ENCODE measurements around the gene FBXL13. TPM values are rescaled to one million over a fixed set of nuclear protein-coding genes. Genes with fewer than 3 reads are reported as not detected.

FBXL13 gene
- total RNA-seq, 1 donor from 2014 or later: 0.45 TPM

DNA sequence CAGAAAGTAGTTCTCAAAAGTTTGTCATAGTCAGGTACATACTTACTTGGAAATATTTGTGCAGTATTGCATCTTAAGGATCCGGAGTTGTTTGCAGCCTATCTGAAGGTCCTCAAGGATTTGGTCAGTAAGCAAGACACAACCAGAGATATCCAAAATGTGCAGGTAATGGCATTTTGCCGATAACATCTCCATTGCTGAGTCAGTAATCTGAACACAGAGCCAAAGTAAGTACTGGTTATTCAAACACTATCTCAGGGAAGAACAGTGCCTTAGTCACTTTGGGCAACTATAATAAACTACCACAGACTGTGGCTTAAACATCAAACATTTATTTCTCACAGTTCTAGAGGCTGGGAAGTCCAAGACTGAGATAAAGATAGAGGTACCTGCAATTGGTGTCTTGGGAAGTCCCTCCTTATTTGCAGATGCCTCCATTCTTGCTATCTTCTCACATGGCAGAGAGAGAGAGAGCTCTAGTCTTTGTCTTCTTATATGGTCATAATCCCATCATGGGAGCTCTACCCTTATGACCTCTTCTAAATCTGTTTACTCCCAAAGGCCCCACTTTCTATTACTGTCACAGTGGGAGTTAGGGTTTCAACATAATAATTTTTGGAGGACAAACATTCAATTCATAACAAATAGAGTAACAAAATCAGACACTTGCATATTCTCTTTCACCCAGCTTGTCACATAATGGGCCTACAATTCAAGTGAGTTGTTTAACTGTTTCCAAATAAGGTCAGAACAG lies 252.4 kb downstream of the FBXL13 start:
- DNase-seq (ENCODE audit: low spot score): no peak
- TF ChIP-seq, protein P1, sequence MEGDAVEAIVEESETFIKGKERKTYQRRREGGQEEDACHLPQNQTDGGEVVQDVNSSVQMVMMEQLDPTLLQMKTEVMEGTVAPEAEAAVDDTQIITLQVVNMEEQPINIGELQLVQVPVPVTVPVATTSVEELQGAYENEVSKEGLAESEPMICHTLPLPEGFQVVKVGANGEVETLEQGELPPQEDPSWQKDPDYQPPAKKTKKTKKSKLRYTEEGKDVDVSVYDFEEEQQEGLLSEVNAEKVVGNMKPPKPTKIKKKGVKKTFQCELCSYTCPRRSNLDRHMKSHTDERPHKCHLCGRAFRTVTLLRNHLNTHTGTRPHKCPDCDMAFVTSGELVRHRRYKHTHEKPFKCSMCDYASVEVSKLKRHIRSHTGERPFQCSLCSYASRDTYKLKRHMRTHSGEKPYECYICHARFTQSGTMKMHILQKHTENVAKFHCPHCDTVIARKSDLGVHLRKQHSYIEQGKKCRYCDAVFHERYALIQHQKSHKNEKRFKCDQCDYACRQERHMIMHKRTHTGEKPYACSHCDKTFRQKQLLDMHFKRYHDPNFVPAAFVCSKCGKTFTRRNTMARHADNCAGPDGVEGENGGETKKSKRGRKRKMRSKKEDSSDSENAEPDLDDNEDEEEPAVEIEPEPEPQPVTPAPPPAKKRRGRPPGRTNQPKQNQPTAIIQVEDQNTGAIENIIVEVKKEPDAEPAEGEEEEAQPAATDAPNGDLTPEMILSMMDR (IDR thresholded peaks at IDR 0.05): no peak
- Mint-ChIP-seq H3K4me1 (ENCODE audit: low read depth) (peaks cover 17% of the 10 kb centered on the region), H3K27ac (ENCODE audit: unreplicated experiment) (no peak overlapping the region), H3K4me3 (ENCODE audit: unreplicated experiment) (no peak overlapping the region), H3K36me3 (ENCODE audit: low read depth) (peaks cover 7% of the 10 kb centered on the region), H3K9me3 (ENCODE audit: low read depth) (no peaks in the 10 kb centered on the region), H3K27me3 (ENCODE audit: low read depth) (no peaks in the 10 kb centered on the region)

DNA sequence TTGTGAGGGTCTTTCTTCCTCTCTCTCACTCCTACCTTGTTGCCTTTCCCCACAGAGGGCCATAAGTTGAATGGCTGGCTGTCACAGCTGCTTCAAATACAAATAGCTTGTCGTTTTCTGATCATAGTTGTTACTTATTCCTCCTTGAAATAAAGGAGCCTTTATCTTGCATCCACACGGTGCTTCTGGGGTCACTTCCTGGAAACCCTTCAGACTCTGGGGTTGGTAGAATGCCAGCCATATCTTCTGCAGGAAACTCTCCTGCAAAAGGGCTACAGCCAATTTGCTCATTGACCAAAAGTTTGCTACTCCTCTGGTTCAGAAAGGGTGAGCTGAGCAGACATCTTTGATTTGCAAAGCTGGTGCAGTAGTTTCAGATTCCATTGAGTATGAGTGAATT lies 255.4 kb downstream of the FBXL13 start:
- TF ChIP-seq, protein P1 (IDR thresholded peaks at IDR 0.05): no peak
- Mint-ChIP-seq H3K36me3 (ENCODE audit: low read depth) (peaks cover 9% of the 10 kb centered on the region), H3K27ac (ENCODE audit: unreplicated experiment) (no peak overlapping the region), H3K4me1 (ENCODE audit: low read depth) (peaks cover 19% of the 10 kb centered on the region), H3K4me3 (ENCODE audit: unreplicated experiment) (no peak overlapping the region), H3K27me3 (ENCODE audit: low read depth) (no peaks in the 10 kb centered on the region), H3K9me3 (ENCODE audit: low read depth) (no peaks in the 10 kb centered on the region)
- no peak for DNase-seq (ENCODE audit: low spot score)

DNA sequence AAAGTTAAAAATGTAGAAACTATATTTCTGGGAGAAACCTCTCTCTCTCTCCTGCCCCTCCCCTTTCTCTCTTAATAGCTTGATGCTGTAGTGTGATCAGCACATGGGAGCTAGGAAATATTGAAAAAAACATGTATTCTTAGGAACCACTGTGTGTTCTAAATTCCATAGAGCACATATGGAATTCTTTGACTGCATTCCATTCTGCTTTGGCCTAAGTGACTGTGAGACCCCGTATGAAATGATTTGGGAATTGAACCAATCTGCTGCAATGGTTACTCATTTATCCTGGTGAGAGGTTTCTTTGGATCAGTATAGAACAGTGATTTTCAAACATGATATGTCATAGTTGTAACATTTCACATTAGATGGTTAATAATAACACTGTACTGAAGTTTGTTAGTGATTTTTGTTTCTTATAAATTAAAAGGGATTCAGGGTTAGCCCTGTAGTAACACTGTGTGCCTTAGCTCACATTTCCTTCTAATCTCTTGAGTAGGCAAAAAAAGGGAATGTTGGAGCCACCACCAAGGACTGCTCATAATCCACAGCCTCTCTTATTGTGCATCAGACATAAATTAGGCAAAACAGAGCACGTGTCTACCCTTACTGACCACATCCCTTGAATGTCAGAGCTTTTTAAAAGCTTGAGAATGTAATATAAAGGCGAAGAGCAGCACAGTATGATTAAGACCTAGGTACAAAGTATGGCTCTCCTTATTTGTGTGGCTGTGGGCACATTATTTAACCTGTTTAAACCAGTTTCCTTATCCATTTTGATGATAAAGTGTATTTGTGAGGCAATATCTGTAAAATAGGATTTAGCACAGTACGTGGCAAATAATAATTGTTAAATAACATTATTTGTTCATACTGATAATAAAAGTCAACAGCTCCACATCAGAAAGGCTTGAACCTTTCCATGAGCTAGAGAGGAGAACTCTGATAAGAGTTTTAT lies 256.7 kb downstream of the FBXL13 start:
- Mint-ChIP-seq H3K9me3 (ENCODE audit: low read depth) (no peaks in the 10 kb centered on the region), H3K27me3 (ENCODE audit: low read depth) (no peaks in the 10 kb centered on the region), H3K4me1 (ENCODE audit: low read depth) (peaks cover 12% of the 10 kb centered on the region), H3K27ac (ENCODE audit: unreplicated experiment) (no peak overlapping the region), H3K36me3 (ENCODE audit: low read depth) (peaks cover 7% of the 10 kb centered on the region), H3K4me3 (ENCODE audit: unreplicated experiment) (no peak overlapping the region)
- DNase-seq (ENCODE audit: low spot score): no peak
- TF ChIP-seq, protein P1 (IDR thresholded peaks at IDR 0.05): no peak

DNA sequence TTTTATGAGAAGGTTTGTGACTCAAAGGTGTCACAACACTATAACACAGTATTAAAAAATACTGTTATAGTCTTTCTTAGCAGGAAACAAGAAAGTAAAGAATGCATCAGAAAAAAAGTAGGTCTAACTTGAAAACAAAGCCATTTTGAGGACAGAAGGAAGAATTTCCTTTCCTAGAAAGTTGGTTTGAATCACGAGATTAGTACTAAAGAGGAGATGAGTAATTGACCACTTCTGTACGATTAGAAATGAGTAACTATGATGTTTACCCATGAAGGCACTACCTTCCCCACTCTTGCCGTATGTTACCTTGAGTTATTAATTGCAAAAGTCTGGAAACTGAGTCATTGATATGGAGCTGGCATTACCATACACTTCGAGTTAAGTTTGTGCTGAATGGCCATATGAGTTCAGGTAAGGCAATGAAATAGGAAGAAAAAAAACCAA lies 260.5 kb downstream of the FBXL13 start:
- no peaks in the 10 kb centered on the region for H3K27me3 Mint-ChIP-seq (ENCODE audit: low read depth)
- no peak for DNase-seq (ENCODE audit: low spot score)
- no peak overlapping the region for H3K4me3 Mint-ChIP-seq (ENCODE audit: unreplicated experiment)
- H3K4me1 Mint-ChIP-seq (ENCODE audit: low read depth): peaks cover 24% of the 10 kb centered on the region
- TF ChIP-seq, protein P1 (IDR thresholded peaks at IDR 0.05): no peak
- H3K9me3 Mint-ChIP-seq (ENCODE audit: low read depth): no peaks in the 10 kb centered on the region
- H3K36me3 Mint-ChIP-seq (ENCODE audit: low read depth): peaks cover 7% of the 10 kb centered on the region
- no peak overlapping the region for H3K27ac Mint-ChIP-seq (ENCODE audit: unreplicated experiment)

All from chondrocyte (in vitro differentiated cells).